Transverse colon (tissue), 4 donors: ENCODE data around the gene IL1A.

Source experiments
- POLR2AphosphoS5 ChIP-seq, 3 donors: sonication (generic); formaldehyde crosslinking; IDR thresholded peaks; one replicate each; pipeline ENCODE4 v1.6.1; 2016; ENCODE audit warnings: antibody characterized with exemption in 3 of 3
- TF ChIP-seq, protein P1 (sequence below), 5 experiments: fragments of 200-600 bp in 3 of 5; fragments of 450-650 bp in 2 of 5; sonication (generic) in 3 of 5; IDR thresholded peaks; 1 replicate in 2 of 5; 2 replicates in 3 of 5; pipeline ENCODE4 v1.5.1; 2016 to 2017; ENCODE audit warnings: antibody characterized with exemption in 5 of 5, inconsistent platforms in 3 of 5, mild to moderate bottlenecking in 2 of 5, moderate library complexity in 1 of 5

DNA sequence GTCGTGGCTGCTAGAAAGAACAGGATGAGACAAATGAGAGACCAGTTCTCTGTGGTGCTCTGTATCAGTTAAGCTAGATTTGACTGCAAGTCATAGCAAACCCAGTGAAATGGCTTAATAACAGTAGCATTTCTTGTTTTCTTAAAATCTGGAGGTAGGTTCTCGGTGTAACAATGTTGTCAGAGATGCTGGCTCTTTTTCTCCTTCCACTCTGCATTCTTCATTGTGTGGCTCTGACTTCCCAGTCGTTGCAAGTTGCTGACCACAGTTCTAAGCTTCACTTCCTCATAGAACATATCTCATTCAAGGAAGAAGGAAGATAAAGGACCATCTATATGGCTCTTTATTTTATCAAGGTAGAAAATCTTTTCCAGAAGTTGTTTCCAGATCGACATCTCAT is 12.0 kb downstream of the IL1A start:
- TF ChIP-seq, protein P1, sequence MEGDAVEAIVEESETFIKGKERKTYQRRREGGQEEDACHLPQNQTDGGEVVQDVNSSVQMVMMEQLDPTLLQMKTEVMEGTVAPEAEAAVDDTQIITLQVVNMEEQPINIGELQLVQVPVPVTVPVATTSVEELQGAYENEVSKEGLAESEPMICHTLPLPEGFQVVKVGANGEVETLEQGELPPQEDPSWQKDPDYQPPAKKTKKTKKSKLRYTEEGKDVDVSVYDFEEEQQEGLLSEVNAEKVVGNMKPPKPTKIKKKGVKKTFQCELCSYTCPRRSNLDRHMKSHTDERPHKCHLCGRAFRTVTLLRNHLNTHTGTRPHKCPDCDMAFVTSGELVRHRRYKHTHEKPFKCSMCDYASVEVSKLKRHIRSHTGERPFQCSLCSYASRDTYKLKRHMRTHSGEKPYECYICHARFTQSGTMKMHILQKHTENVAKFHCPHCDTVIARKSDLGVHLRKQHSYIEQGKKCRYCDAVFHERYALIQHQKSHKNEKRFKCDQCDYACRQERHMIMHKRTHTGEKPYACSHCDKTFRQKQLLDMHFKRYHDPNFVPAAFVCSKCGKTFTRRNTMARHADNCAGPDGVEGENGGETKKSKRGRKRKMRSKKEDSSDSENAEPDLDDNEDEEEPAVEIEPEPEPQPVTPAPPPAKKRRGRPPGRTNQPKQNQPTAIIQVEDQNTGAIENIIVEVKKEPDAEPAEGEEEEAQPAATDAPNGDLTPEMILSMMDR (IDR thresholded peaks at IDR 0.05) = no peak
- no peak for TF ChIP-seq POLR2AphosphoS5 (IDR thresholded peaks at IDR 0.05)
